MG63 (cell line): ENCODE measurements around the gene CAV2. TPM values are rescaled to one million over a fixed set of nuclear protein-coding genes. Genes with fewer than 3 reads are reported as not detected.

Experiments
- DNase-seq: peaks from one replicate; pipeline ENCODE4 v3.0.0-alpha.2; 2020
- H3K27me3 ChIP-seq: fragments of 250-450 bp; sonication (Bioruptor Pico); 2 replicates; pipeline ENCODE4 v1.5.1; 2020; ENCODE audit warnings: mild to moderate bottlenecking, moderate library complexity
- H3K36me3 ChIP-seq: fragments of 250-450 bp; sonication (Bioruptor Pico); 2 replicates; pipeline ENCODE4 v1.5.1; 2020; ENCODE audit warnings: mild to moderate bottlenecking, moderate library complexity
- H3K4me3 ChIP-seq: fragments of 250-450 bp; sonication (Bioruptor Pico); 2 replicates; pipeline ENCODE4 v1.5.1; 2020; ENCODE audit warnings: mild to moderate bottlenecking, moderate library complexity
- H3K9me3 ChIP-seq: fragments of 250-450 bp; sonication (Bioruptor Pico); 2 replicates; pipeline ENCODE4 v1.5.1; 2020; ENCODE audit warnings: mild to moderate bottlenecking, moderate library complexity
- total RNA-seq: library from RNA; depleted of rRNA; stranded (reverse); fragments of >200 nt; shearing (Covaris generic); gene quantifications from 2 replicates; pipeline ENCODE4 v1.2.3, GENCODE V29; 2014; ENCODE audit warnings: low replicate concordance

Gene CAV2
- total RNA-seq, 1 experiment from 2014 or later = 58.1 TPM

DNA sequence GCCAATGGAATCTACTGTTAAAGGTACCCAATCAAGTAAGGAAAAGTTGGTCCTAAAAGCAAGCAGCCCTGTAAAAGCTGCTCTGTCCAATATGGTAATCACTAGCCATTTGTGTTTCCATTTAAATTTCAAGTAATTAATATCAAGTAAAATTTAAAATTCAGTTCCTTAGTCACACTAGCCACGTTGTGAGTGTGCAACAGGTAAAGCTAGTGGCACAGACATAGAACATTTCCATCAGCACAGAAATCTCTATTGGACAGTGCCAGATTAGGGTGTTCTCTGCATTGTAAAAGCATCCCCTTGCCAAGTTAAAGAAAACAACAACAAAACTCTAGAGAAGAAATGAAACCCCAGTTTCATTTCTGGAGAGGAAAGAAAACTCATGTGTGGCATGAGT, 29.7 kb downstream of the CAV2 start:
- no peaks in the 10 kb centered on the region for H3K27me3 ChIP-seq
- H3K9me3 ChIP-seq = no peaks in the 10 kb centered on the region
- DNase-seq = no peak
- H3K36me3 ChIP-seq = peaks cover 75% of the 10 kb centered on the region
- H3K4me3 ChIP-seq = peak overlapping the region; percentile 65

DNA sequence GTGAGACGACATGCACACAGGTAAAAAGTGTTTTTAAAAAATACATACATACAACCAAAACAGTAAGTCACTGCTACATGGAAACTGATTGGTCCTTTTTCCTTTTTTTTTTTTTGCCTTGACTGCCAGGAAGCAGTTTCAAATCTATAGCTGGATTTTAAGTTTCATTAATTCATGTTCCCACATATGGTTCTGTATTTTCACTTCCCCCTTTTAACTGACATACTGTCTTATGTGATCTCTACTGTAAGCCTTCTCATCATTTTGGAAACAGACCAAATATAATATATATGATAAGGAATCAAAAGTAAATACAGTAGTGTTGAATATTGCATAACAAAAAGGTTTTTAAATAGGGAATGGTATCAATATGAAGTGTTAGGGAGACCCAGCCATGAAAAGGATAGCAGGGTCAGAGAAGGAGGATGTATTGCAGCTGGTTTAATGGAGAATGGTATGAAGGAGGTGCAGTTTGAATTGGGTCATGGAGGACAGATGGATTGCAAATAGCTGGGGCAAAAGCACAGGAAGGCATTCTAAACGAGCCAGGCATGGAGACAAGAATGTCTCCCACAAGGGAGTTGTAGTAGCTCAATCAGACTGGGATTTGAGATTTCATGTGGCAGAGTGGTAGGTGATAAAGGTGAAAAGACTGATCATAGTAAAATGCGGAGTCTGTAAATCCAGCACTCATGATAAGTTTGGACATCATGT, 30.7 kb downstream of the CAV2 start:
- H3K4me3 ChIP-seq = peak overlapping the region; percentile 65
- peaks cover 84% of the 10 kb centered on the region for H3K36me3 ChIP-seq
- no peak for DNase-seq

DNA sequence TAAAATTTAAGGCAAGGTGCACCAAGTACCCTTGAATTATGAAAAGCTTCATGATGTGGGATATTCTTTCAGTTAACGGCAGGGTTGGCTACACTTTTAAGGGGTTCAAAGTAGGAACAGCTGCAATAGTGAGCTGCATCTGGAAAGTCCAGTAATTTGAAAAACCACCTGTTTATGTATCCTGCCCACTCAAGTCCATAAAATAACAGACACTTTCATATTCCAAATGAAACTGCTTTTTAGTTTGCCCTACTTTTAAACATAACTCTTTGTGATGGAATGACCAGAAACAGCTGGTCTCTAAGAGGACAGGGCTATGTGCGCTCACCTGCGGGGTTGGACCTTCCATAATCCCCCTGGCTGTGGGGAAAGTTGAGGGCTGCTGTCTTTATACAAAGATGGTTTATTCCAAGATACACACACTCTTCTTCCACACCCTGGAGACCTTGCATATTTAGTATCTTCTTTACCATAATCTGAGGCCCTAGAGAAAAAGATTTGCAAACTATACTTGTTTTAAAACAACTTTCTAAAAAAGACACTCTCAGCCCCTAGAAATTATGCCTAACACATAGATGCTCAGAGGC, 32.7 kb downstream of the CAV2 start:
- Histone ChIP-seq H3K27me3 (no peaks in the 10 kb centered on the region), H3K4me3 (no peak overlapping the region; the same call in 1 of the 2 replicates), H3K9me3 (no peaks in the 10 kb centered on the region), H3K36me3 (peaks cover 91% of the 10 kb centered on the region)
- DNase-seq = no peak

More for the DNA sequence above, 30.7 kb downstream of the CAV2 start:
- H3K9me3 ChIP-seq = no peaks in the 10 kb centered on the region
- no peaks in the 10 kb centered on the region for H3K27me3 ChIP-seq

DNA sequence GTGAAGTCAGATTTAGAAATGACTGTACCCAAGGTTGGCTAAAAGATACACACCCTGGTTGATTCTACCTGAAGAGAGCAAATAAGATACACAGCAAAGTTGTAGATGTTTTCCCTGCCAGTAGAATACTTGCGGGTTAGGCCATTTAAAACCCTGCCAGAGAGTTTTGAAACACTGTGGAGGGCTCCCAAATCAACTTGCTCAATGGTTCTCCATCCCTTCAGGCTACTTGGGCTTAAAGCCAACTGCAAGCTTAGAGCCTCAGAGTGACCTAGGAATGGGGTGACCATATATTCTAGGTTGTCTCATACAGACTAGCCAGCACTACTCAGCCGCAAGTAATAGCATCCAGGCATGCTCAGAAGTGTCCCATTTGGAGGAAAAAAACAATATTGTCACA, 35.3 kb downstream of the CAV2 start:
- Histone ChIP-seq H3K27me3 (no peaks in the 10 kb centered on the region), H3K36me3 (peaks cover 89% of the 10 kb centered on the region), H3K9me3 (no peaks in the 10 kb centered on the region), H3K4me3 (no peak overlapping the region)
- no peak for DNase-seq

DNA sequence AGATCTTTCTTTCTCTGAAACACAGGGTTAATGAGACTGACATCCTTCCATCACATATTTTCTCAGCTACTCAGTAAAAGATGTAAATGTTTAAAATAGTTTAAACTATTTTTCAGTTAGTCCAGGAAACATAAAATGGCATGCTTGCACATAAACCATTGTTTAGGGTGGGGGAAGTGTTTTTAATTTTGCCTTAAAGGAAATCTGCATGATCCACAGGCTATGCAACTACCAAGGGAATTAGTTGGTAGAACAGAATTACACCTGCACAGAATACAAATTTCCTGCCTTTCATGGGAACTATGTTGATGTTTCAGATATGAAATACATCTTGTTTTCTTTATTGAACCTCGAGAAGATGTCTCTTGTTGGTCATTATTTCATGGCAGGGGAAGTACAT, 35.9 kb downstream of the CAV2 start:
- no peak for DNase-seq
- no peaks in the 10 kb centered on the region for H3K27me3 ChIP-seq
- peaks cover 88% of the 10 kb centered on the region for H3K36me3 ChIP-seq
- no peak overlapping the region for H3K4me3 ChIP-seq
- H3K9me3 ChIP-seq = no peaks in the 10 kb centered on the region

DNA sequence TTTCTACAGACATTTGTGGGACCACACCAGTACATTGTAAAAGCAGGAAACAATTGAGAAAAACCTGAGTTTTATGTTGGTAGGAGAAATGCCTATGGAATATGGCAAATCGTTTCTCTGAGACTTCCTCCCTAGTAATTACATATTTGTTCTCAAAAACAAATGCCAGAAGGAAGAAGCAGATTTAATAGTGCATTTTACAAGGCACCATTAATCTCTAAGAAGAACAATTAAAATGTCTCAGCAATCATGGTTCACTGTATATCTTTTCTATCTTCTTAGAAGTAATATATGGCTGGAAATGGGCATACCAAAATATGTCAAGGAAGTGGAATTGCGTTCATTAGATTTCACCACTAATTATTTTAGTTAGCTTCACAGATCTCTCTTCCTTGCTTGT, 38.6 kb downstream of the CAV2 start:
- H3K9me3 ChIP-seq = no peaks in the 10 kb centered on the region
- DNase-seq = no peak
- H3K36me3 ChIP-seq = peaks cover 83% of the 10 kb centered on the region
- no peak overlapping the region for H3K4me3 ChIP-seq
- no peaks in the 10 kb centered on the region for H3K27me3 ChIP-seq

DNA sequence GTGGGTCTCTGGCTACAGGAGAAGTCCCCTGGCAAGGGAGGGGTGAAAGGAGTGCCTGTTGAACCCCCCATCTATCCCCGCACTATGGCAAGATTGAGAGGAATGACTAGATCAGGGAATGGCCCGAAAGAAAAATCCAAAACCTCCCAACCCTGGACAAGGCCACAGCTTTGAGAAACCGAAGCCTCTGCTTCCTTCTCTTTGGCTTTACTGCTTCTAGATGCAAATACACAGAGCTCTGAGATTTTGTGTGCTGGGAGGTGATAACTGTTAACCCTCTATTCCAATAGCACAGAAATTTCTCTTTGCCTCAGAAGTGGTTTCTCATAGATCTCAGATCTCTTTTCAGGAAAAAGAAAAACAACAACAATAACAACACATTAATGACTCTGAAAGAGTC, 40.3 kb downstream of the CAV2 start:
- peaks cover 88% of the 10 kb centered on the region for H3K36me3 ChIP-seq
- no peaks in the 10 kb centered on the region for H3K9me3 ChIP-seq
- no peaks in the 10 kb centered on the region for H3K27me3 ChIP-seq
- DNase-seq = no peak
- H3K4me3 ChIP-seq = no peak overlapping the region

DNA sequence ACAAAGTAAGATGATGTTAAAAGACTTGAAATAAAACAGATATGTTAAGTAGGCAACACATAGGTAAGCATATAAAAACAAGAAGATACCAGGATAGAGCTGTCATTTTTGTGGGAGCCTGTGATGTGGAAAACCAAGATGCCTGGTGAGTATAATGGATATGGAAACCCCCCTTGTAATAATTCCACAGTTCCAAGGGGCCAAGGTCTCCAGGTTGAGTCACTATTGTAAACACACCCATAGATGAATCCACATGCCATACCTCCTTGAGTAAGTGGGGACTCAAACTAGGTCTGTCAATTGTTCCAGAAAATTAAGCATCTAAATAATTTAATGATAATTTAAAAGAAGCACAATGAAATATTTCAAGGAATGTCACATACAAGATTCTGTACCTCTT, 41.2 kb downstream of the CAV2 start:
- Histone ChIP-seq H3K9me3 (no peaks in the 10 kb centered on the region), H3K27me3 (no peaks in the 10 kb centered on the region), H3K4me3 (no peak overlapping the region), H3K36me3 (peaks cover 88% of the 10 kb centered on the region)
- DNase-seq = no peak

DNA sequence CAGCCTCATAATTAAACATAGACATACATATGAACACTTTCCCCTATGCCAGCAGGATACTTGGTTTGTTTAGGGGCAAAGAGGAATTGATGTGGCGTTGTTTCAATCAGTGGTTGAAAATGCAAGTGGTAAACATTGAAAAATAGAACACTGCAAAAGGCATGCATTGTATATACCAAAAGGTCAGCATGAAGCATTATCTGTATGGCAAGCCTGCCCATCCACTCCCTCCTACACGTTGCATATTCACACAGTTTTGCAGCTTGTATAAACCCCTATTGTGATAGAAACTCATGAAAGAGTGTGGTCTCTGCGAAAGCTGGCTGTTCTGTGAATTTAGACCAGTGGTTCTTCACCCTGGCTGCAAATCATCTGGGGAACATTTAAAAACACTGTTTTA, 42.4 kb downstream of the CAV2 start:
- Histone ChIP-seq H3K9me3 (no peaks in the 10 kb centered on the region), H3K4me3 (no peak overlapping the region), H3K27me3 (no peaks in the 10 kb centered on the region), H3K36me3 (peaks cover 84% of the 10 kb centered on the region)
- DNase-seq = no peak

DNA sequence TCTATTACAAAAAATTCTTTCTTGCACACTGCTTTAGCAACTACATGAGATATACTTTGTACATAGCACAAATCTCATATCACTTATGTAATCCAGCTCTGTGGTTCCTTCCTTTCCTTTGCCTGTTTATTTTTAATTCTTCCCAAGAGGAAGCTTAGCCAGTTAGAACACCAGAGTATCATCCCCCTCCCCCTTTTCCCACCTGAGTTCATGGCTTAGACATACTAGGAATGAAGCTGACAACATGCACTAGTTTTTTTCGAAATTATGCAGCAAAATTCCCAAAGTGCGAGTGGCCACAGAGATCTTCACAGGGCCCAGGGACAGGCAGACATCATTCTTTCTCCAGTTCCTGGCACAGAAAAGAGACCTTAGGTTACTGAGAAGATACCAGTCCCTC, 43.1 kb downstream of the CAV2 start:
- no peak overlapping the region for H3K4me3 ChIP-seq
- no peak for DNase-seq
- H3K9me3 ChIP-seq = no peaks in the 10 kb centered on the region
- H3K27me3 ChIP-seq = no peaks in the 10 kb centered on the region
- H3K36me3 ChIP-seq = peaks cover 84% of the 10 kb centered on the region

DNA sequence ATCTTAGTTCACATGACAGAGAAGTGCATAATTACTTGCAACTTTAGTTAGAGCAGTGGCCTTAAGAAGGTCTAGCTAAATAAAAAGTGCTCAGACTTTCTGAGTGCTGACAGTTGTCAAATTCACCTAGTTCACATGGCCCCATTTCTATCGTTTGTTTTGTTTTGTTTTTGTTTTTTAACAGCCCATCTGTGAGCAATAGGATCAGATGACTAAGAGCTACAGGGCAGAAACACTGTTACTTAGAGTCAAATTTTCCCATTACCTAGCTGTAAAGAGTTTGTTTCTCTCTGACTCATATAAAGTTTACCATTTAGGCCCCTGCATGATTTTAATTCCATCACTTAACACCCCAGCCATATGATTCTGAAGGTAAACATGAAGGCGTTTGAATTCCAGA, 44.1 kb downstream of the CAV2 start:
- Histone ChIP-seq H3K27me3 (no peaks in the 10 kb centered on the region), H3K9me3 (no peaks in the 10 kb centered on the region), H3K36me3 (peaks cover 84% of the 10 kb centered on the region), H3K4me3 (no peak overlapping the region)
- DNase-seq = no peak

DNA sequence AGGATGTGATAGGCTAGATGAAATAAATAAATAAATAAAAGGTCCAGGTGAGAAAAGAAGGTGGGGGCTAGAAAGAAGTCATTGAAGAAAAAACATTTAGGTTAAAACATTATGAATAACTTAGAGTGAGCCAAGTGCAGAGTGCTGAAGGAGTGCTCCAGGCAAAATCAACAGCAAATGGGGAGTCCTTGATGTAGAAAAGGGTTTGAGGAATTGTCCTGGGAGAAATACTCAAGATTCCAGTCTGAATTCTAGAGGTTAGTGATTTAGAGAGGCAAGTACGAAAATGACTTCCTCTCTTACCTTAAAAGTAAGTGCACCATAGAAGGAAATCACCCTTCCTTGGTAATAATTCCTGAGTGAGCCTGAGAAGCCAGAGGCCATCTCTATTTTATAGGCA, 44.9 kb downstream of the CAV2 start:
- no peaks in the 10 kb centered on the region for H3K9me3 ChIP-seq
- peaks cover 80% of the 10 kb centered on the region for H3K36me3 ChIP-seq
- no peaks in the 10 kb centered on the region for H3K27me3 ChIP-seq
- DNase-seq = no peak
- no peak overlapping the region for H3K4me3 ChIP-seq

DNA sequence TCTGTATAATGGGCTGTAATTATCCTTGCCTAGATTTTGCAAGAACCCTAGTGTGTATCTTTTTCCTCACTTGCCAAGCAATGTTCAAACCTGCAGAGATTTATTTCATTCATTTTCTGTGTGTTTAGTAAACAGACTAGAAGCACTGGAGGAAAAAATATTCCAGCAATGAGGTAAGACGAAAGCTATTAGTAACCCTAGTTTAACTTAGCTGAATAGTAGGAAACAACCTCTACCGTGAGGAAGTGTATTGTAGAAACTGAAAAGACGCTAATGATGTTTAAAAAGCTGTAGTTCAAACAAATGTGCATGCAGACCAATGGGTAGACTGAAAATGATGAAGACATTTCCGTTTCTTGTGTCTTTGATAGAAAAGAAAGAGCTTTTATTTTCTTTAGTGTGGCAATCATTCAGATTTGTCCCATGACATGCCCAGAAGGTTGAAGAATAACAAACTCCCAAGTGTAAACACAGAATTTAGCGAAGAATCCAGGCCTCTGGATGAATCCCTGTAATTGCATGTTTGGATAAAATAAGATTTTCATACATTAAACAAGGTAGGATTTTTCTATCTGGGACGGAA, 46.0 kb downstream of the CAV2 start:
- H3K27me3 ChIP-seq = no peaks in the 10 kb centered on the region
- no peak for DNase-seq
- H3K36me3 ChIP-seq = peaks cover 82% of the 10 kb centered on the region
- no peaks in the 10 kb centered on the region for H3K9me3 ChIP-seq
- H3K4me3 ChIP-seq = no peak overlapping the region

DNA sequence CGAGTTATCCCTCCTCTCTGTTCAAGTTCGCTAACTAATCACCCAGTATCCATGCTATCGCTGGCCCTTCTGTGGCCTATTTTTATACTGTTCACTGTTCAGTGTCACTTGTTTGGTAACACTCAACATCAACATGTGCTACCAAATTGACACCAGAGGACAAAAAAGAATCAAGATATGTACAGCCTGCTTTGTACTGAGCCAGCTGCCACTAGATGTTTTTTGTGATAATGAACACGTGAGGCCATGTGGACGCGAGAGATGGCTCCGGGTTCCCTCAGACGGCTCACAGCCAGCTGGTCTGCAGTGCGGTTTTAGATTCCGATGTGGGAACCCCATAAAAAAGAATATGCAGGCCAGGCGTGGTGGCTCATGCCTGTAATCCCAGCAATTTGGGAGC, 46.5 kb downstream of the CAV2 start:
- no peaks in the 10 kb centered on the region for H3K27me3 ChIP-seq
- no peak overlapping the region for H3K4me3 ChIP-seq
- H3K36me3 ChIP-seq = peaks cover 82% of the 10 kb centered on the region
- no peaks in the 10 kb centered on the region for H3K9me3 ChIP-seq
- no peak for DNase-seq

DNA sequence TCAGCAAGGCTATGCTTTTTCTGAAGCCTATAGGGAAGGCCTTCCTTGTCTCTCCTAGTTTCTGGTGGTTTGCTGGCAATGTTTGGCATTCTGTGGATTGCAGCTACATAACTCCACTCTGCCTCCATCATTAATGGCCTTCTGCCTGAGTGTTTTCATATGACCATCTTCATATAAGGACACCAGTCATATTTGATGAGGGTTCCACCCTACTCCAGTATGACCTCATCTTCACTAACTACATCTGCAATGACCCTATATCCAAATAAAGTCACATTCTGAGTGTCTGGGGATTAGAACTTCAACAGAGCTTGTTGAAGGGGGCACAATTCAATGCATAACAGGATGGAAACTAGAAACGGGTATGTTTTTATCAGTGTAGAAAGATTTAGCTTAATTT, 47.4 kb downstream of the CAV2 start:
- no peaks in the 10 kb centered on the region for H3K27me3 ChIP-seq
- H3K9me3 ChIP-seq = no peaks in the 10 kb centered on the region
- H3K36me3 ChIP-seq = peaks cover 85% of the 10 kb centered on the region
- no peak overlapping the region for H3K4me3 ChIP-seq
- no peak for DNase-seq

DNA sequence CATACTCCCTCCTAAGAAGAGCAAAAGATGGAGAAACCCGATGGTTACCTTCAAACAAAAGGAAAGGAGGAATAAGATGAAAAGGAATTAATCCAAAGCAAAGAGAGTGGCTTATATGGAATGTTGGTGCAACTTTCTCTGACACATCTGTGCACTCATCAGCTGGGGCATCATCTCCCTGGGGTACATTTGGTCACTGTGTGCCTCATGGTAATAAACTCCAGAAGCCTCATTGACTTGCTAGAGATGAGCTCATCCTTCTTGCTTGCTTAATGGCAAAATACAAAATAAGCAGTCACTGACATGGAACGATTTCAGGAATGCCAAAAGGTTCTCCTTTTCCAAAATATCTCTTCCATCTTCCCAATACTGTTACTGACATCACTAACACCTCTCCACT, 47.8 kb downstream of the CAV2 start:
- peak; percentile 28 for DNase-seq
- Histone ChIP-seq H3K27me3 (no peaks in the 10 kb centered on the region), H3K36me3 (peaks cover 87% of the 10 kb centered on the region), H3K4me3 (no peak overlapping the region), H3K9me3 (no peaks in the 10 kb centered on the region)

DNA sequence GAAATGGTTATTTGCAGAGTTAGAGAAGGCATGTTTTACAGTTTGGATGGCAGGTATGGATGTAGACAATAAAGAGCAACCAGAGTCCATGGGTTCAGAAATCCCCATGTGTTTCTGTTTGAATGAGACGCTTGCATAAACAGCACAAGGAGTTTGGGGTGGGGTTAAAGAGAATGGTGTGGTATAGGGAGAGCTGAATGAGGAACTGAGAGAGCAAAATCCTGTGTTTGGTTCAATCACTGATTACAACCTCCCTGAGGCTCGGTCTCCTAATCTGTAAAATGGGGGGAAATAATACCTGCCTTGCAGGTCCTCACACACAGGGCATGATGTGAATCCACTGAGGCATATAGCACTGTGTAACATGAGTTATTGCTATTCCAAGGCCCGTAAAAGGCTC, 49.0 kb downstream of the CAV2 start:
- Histone ChIP-seq H3K36me3 (peaks cover 87% of the 10 kb centered on the region), H3K27me3 (no peaks in the 10 kb centered on the region), H3K9me3 (no peaks in the 10 kb centered on the region), H3K4me3 (no peak overlapping the region)
- DNase-seq = no peak

DNA sequence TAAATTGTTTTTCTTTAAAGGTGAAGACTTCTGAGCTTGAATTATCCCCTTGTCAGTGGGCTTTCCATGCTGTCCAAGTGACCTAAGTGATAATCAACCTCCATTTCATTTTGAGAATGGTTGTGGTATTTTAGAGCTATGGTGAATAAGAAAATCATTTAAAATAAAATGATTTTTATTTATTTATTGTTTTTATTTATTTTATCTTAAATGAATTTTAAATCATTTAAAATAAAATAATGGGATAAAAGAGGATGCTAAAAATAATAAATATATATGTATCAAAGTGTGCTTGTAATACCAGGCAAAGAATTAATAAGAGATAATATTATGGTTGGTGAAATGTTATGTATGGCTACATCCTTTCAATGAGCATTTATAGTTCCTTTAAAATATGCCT, 49.8 kb downstream of the CAV2 start:
- DNase-seq = no peak
- Histone ChIP-seq H3K27me3 (no peaks in the 10 kb centered on the region), H3K36me3 (peaks cover 87% of the 10 kb centered on the region), H3K9me3 (no peaks in the 10 kb centered on the region), H3K4me3 (no peak overlapping the region)
